Ishikawa (cell line): ENCODE data around the gene PRDM2.

ENCODE experiments used
- CEBPB ChIP-seq: IDR thresholded peaks from 2 replicates; pipeline ENCODE4 v1.6.1; 2012
- CREB1 ChIP-seq: IDR thresholded peaks from 2 replicates; pipeline ENCODE4 v1.6.1; 2012; ENCODE audit warnings: low read depth
- EGR1 ChIP-seq: IDR thresholded peaks from 2 replicates; pipeline ENCODE4 v1.6.1; 2012
- EP300 ChIP-seq: IDR thresholded peaks from 2 replicates; pipeline ENCODE4 v1.6.1; 2012; ENCODE audit warnings: borderline replicate concordance
- FOXM1 ChIP-seq: IDR thresholded peaks from 2 replicates; pipeline ENCODE4 v1.6.1; 2012; ENCODE audit warnings: low read depth, borderline replicate concordance
- NFIC ChIP-seq: IDR thresholded peaks from 2 replicates; pipeline ENCODE4 v1.6.1; 2012
- RAD21 ChIP-seq: IDR thresholded peaks from 2 replicates; pipeline ENCODE4 v1.6.1; 2012; ENCODE audit warnings: low read depth
- TAF1 ChIP-seq: IDR thresholded peaks from 2 replicates; pipeline ENCODE4 v1.6.1; 2012; ENCODE audit warnings: low read depth, mild to moderate bottlenecking
- TCF12 ChIP-seq: IDR thresholded peaks from 2 replicates; pipeline ENCODE4 v1.6.1; 2012; ENCODE audit warnings: low read depth
- TEAD4 ChIP-seq: IDR thresholded peaks from 2 replicates; pipeline ENCODE4 v1.6.1; 2012
- YY1 ChIP-seq: IDR thresholded peaks from 2 replicates; pipeline ENCODE4 v1.6.1; 2012; ENCODE audit warnings: low read depth
- ZBTB7A ChIP-seq: IDR thresholded peaks from 2 replicates; pipeline ENCODE4 v1.6.1; 2012; ENCODE audit warnings: low read depth
- TF ChIP-seq, protein P1 (sequence below): IDR thresholded peaks from 2 replicates; pipeline ENCODE4 v1.6.1; 2012
- TF ChIP-seq, protein P2 (sequence below): IDR thresholded peaks from 2 replicates; pipeline ENCODE4 v1.6.1; 2012; ENCODE audit warnings: low read depth, mild to moderate bottlenecking
- TF ChIP-seq, protein P3 (sequence below): IDR thresholded peaks from 2 replicates; pipeline ENCODE4 v1.6.1; 2012

The PRDM2 gene

DNA sequence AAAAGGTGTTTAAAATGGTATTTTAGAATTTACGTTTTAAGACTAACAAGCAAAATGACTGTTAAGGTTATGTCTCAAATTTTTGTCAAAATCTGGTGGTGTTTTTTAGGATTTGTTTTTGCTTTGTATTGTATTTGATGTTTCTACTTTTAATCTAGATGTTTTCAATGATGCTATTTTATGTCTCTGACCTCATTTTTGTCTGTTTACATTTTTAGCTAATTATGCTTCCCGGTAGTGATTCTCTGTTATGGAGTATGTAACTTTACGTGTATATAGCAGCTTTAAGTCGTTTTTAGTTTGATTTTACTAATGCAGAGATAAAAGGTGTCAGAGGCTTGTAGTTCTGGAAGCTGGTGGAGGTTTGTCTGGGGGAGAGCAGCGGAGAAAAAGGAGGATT is 71.8 kb downstream of the PRDM2 start:
- no peak for TF ChIP-seq TCF12
- no peak for TF ChIP-seq FOXM1
- TF ChIP-seq CEBPB, result no peak
- TF ChIP-seq ZBTB7A, result no peak
- TF ChIP-seq, protein P1, sequence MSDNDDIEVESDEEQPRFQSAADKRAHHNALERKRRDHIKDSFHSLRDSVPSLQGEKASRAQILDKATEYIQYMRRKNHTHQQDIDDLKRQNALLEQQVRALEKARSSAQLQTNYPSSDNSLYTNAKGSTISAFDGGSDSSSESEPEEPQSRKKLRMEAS, result no peak
- TF ChIP-seq NFIC, result no peak

GRCh38 chr1:13772271-13772670 is 72.3 kb downstream of the PRDM2 start:
- TF ChIP-seq EP300 (no peak), TCF12 (no peak), TEAD4 (no peak), RAD21 (no peak), ZBTB7A (no peak), NFIC (no peak), YY1 (no peak), EGR1 (no peak), CEBPB (no peak)
- TF ChIP-seq, protein P1, result no peak
- TF ChIP-seq, protein P2, sequence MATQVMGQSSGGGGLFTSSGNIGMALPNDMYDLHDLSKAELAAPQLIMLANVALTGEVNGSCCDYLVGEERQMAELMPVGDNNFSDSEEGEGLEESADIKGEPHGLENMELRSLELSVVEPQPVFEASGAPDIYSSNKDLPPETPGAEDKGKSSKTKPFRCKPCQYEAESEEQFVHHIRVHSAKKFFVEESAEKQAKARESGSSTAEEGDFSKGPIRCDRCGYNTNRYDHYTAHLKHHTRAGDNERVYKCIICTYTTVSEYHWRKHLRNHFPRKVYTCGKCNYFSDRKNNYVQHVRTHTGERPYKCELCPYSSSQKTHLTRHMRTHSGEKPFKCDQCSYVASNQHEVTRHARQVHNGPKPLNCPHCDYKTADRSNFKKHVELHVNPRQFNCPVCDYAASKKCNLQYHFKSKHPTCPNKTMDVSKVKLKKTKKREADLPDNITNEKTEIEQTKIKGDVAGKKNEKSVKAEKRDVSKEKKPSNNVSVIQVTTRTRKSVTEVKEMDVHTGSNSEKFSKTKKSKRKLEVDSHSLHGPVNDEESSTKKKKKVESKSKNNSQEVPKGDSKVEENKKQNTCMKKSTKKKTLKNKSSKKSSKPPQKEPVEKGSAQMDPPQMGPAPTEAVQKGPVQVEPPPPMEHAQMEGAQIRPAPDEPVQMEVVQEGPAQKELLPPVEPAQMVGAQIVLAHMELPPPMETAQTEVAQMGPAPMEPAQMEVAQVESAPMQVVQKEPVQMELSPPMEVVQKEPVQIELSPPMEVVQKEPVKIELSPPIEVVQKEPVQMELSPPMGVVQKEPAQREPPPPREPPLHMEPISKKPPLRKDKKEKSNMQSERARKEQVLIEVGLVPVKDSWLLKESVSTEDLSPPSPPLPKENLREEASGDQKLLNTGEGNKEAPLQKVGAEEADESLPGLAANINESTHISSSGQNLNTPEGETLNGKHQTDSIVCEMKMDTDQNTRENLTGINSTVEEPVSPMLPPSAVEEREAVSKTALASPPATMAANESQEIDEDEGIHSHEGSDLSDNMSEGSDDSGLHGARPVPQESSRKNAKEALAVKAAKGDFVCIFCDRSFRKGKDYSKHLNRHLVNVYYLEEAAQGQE, result no peak

GRCh38 chr1:13774121-13774520 is 74.1 kb downstream of the PRDM2 start:
- TF ChIP-seq TCF12 (no peak), YY1 (no peak), CEBPB (no peak), TEAD4 (no peak), EP300 (no peak), EGR1 (no peak)
- TF ChIP-seq, protein P3, sequence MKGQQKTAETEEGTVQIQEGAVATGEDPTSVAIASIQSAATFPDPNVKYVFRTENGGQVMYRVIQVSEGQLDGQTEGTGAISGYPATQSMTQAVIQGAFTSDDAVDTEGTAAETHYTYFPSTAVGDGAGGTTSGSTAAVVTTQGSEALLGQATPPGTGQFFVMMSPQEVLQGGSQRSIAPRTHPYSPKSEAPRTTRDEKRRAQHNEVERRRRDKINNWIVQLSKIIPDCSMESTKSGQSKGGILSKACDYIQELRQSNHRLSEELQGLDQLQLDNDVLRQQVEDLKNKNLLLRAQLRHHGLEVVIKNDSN, result no peak

GRCh38 chr1:13775459-13775858 is 75.5 kb downstream of the PRDM2 start:
- TF ChIP-seq FOXM1, result no peak
- TF ChIP-seq, protein P2, result no peak
- TF ChIP-seq ZBTB7A, result no peak
- TF ChIP-seq, protein P1, result no peak
- no peak for TF ChIP-seq CEBPB
- TF ChIP-seq RAD21, result no peak
- TF ChIP-seq EP300, result no peak
- TF ChIP-seq YY1, result no peak
- TF ChIP-seq TCF12, result no peak
- TF ChIP-seq CREB1, result no peak
- no peak for TF ChIP-seq EGR1
- no peak for TF ChIP-seq TAF1
- TF ChIP-seq TEAD4, result no peak
- TF ChIP-seq, protein P3, result no peak
- no peak for TF ChIP-seq NFIC

DNA sequence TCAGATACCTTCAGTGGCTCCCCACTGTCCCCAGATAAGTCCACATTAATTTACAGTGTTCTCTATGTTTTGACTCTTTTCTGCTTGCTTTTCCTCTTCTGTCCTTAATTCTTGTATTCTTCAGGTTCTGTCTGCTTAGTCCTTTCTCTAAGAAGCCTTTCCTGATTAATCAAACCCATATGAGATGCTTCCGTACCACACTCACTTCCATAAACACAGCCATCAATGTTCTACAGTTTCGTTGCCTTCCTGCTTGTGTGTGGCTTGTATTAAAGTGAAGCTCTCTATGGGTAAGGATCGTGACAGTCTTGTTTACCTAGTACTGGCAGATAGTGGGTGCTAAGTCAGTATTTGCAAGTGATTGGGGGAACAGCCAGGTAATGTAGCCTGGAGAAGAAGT is 75.9 kb downstream of the PRDM2 start:
- TF ChIP-seq RAD21, result no peak
- TF ChIP-seq, protein P3, result no peak
- no peak for TF ChIP-seq YY1
- no peak for TF ChIP-seq TCF12
- TF ChIP-seq, protein P1, result no peak
- TF ChIP-seq NFIC, result no peak
- TF ChIP-seq TEAD4, result no peak
- no peak for TF ChIP-seq ZBTB7A

DNA sequence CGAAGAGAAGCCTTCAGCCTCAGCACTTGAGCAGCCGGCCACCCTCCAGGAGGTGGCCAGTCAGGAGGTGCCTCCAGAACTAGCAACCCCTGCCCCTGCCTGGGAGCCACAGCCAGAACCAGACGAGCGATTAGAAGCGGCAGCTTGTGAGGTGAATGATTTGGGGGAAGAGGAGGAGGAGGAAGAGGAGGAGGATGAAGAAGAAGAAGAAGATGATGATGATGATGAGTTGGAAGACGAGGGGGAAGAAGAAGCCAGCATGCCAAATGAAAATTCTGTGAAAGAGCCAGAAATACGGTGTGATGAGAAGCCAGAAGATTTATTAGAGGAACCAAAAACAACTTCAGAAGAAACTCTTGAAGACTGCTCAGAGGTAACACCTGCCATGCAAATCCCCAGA is 78.4 kb downstream of the PRDM2 start:
- TF ChIP-seq, protein P2, result no peak
- TF ChIP-seq ZBTB7A (no peak), FOXM1 (no peak), TCF12 (no peak), TAF1 (no peak), CEBPB (no peak), NFIC (no peak), TEAD4 (no peak), YY1 (no peak), EP300 (no peak), EGR1 (no peak), CREB1 (no peak), RAD21 (no peak)
- TF ChIP-seq, protein P3, result no peak
- TF ChIP-seq, protein P1, result no peak
